SH-SY5Y (cell line): ENCODE measurements around the gene CLDN1.

Source experiments
- GATA2 ChIP-seq: IDR thresholded peaks from 2 replicates; pipeline ENCODE4 v1.6.1; 2011; ENCODE audit warnings: mild to moderate bottlenecking, low read depth, low read length
- GATA3 ChIP-seq: IDR thresholded peaks from 2 replicates; pipeline ENCODE4 v1.6.1; 2011; ENCODE audit warnings: low read depth, mild to moderate bottlenecking, low read length, moderate library complexity

DNA sequence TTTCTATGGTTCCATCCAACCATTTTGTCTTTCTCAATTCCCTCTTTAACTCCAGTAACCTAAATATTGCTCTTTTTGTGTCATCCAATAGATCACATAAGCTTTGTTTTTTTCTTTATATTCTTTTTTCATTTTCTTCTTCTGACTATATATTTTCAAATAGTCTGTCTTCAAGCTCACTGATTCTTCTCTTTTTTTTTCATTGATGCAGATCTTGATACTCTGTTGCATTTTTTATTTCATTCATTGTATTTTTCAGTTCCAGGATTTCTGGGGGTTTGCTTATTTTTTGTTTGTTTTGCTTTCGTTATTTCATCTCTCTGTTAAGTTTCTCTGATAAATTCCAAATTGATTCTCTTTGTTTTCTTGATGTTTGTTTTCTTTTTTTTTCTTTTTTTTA is 36.2 kb downstream of the CLDN1 start:
- TF ChIP-seq GATA3, result no peak
- TF ChIP-seq GATA2, result no peak
